CD1c-positive myeloid dendritic cell (primary cell): ENCODE measurements around the gene SNRK.

Source experiments
- DNase-seq: peaks from one replicate; pipeline ENCODE4 v3.0.0-alpha.2; 2016; ENCODE audit errors: extremely low spot score

SNRK gene

GRCh38 chr3:43309372-43310305 lies 23.3 kb downstream of the SNRK start:
- no peak for DNase-seq

DNA sequence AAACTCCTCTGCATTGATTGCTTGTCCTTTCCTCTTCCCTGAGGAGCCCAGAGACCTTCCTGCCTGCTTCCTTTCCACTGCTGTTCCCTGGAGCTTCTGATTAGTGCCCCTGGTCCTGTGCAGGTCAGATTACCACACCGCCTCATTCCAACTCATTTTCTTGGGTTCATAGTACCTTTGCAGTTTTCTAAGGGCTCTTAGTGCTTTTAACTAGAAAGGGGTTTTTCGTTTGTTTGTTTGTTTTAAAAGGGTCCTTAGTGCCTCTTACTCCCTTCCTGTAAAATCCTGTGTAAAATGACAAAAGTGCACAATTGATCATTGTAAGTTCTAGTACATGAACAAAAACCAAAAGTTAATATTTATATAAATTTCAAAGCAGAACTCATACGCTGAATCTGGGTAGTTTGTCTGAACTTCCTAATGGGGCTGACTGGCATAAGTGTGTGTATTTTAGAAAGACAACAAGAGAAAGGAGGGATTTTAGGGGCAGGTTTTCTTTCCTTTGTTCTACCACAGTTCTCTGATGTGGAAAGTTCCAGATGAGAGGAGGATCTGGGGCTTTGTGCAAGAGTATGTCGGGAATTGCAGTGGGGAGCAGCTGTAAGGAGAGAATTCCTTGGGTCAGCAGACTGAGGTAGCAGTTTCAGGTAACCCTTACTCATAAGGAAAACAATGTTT lies 30.6 kb downstream of the SNRK start:
- DNase-seq, result no peak

GRCh38 chr3:43317461-43318316 lies 31.3 kb downstream of the SNRK start:
- DNase-seq, result no peak

- no peak for DNase-seq
These were observed 33.0 kb downstream of the SNRK start for GRCh38 chr3:43319376-43319775.

DNA sequence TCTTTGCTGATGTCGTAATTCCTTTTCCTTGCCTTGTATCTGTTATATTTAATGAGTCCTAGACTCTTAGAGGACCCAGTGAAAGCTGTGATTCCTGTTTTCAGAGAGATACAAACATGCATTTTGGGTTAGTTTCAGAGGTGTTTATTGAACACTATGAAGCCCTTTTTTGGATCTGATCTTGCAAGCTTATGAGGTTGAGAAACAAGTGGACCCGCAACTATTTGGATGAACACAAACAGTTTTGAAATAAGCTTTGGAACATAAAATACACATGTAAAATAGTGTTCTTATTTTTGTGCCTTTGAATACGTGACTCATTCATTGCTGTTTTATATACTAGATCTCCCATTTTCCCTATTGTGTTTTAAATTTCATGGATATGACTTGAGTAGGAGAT lies 33.5 kb downstream of the SNRK start:
- DNase-seq, result no peak

GRCh38 chr3:43320288-43320687 lies 33.9 kb downstream of the SNRK start:
- DNase-seq, result no peak

DNA sequence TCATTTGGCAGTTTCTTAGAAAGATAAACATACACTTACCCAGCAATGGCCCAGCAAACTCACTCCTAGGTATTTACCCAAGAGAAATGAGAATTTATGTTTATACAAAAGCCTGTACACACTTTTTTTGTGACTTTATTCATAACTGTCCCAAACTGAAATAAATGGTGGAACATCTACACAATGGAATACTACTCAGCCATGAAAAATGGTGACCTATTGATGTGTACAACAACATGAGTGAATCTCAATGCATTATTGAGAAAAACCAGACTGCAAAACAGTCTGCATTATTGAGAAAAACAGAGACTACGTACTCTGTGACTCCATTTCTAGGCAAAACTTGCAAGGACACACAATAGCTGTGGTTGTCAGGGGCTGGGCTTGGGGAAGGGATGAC lies 37.2 kb downstream of the SNRK start:
- DNase-seq, result no peak

- peak; percentile 57 for DNase-seq
These were observed 40.7 kb downstream of the SNRK start for GRCh38 chr3:43326891-43327581.

DNA sequence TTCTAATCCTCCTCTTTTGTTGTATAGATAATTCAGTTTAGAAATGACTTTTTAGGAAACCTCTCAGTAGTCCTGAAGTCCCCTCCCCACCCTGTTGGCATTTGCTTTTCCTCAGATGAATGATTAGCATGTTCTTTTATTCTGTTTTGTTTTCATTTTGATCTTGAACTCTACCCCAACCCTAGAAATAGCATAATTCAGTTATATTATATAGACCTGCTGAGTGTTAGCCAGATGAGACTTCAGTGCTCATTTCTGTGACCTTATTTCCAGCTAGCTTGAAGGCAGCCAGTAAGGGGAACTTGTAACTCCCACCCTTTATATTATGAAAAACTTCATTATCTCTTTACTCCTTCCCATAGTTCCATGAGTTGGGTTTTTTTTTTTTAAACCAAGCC lies 41.2 kb downstream of the SNRK start:
- DNase-seq, result peak; percentile 38

GRCh38 chr3:43328653-43329052 lies 42.3 kb downstream of the SNRK start:
- no peak for DNase-seq

- DNase-seq, result no peak
These were observed 44.6 kb downstream of the SNRK start for GRCh38 chr3:43330981-43331380.

- DNase-seq, result peak; percentile 12
These were observed 45.0 kb downstream of the SNRK start for GRCh38 chr3:43331381-43331780.

DNA sequence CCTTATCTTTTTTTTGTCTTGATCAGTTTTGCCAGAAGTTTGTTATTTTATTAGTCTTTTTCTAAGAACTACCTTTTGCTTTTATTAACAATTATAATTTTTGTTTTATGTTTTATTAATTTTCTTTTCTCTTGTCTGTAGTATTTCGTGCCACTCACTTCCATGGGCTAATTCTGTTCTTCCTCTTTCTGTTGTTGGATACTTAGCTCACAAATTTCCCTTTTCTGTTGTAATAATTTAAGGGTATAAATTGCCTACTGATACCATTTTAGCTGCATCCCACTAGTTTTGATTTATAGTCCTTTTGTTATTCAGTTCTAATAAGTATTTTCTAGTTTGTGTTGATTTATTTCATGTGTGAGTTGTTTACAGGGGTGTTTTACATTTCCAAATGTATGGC lies 48.6 kb downstream of the SNRK start:
- DNase-seq, result peak; percentile 19

DNA sequence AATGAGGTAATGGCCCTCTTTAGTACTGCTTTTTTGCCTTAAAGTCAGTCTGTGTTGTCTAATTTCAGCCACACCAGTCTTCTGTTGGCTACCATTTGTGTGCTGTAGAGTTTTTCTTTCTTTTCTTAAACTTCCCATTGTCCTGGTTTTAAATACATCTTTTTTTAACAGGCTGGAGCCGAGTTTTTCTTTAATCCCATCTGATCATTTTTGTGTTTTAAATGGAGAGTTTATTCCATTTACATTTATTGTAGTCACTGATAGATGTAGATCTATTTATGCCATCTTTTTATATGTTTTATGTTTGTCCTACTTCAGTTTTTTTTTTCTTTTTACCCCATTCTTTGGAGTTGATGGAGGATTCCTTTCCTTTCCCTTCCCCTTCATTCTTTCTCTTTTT lies 49.5 kb downstream of the SNRK start:
- no peak for DNase-seq

- DNase-seq, result no peak
These were observed 52.0 kb downstream of the SNRK start for GRCh38 chr3:43338295-43338694.

GRCh38 chr3:43340403-43340802 lies 54.1 kb downstream of the SNRK start:
- DNase-seq, result no peak

GRCh38 chr3:43341788-43342187 lies 55.4 kb downstream of the SNRK start:
- DNase-seq, result no peak

GRCh38 chr3:43343185-43343584 lies 56.8 kb downstream of the SNRK start:
- no peak for DNase-seq

DNA sequence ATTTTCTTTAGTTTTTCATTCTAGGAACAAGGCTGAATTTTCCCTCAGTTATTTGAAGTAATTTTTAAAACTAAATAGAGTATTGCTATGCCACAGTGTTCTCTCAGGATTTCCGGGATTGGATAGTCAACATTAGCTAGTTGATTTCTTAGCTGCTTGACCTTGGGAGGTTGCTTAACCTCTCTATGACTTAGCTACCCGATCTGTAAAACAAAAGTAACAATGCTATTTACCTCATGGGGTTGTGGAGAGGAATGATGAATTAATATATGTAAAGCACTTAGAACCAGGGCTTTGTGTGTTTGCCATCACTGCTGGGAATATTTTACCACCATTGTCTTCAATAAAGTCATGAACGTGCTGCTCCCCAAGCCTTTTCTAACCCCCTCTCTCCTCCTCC lies 57.5 kb downstream of the SNRK start:
- no peak for DNase-seq

DNA sequence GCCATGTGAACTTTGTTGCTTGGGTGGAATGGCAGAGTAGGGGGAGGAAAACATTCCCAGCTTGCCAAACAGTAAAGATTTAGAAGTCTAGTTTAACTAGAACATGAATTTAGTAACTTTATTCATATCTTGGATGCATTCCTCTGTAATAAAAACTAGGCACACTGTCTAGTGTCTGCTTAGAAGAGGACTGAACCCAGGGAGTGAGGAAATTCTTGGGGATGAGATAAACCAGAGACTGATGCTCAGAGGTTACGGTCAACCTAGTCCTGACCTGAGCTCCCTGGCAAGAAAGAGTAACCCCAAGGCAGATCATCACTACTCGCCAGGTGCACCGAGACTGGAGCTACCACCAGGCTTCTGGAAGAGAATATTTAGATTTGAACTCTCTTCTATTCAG lies 58.2 kb downstream of the SNRK start:
- DNase-seq, result no peak

DNA sequence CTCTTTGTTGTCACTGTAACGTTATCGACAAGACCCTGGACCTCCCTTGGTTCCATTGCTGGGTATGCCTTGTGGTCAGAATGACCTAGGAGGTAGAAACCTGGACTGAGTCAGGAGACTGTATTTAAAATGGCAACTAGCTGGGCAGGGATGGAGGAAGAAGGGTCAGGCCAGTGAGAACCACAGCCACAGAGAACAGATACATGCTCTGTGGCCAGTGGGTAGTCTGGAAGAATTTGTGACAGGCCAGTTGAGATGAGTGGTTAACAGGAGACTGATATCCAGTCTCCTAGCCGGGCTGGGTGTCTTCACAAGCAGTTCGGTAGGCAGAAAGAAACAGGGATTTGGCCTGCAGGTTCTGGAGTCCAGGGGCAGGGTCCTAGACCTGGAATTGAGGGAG lies 58.9 kb downstream of the SNRK start:
- DNase-seq, result no peak

DNA sequence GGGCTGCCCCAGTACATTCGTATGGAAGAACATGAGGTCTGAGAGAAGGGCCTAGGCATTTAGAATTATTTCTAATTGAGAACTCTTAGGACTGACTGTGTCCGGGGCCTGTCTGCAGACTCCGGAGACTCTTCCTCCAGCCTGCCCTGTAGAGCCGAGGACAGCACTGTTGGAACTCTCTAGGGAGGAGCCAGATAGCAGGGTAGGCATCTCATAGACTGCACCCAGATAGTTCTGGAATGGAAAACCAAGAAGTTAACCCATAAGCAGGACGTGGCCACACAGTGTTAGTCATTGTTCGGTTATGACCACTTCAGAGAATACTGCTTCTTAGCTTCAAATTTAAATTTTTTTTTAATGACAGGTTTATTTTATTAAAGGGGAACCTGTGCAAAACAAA lies 59.5 kb downstream of the SNRK start:
- no peak for DNase-seq
